GM21723 (cell line): Measurements from ENCODE around the gene FBXL14.
A peak's percentile ranks its signal among the peaks of the same experiment; 100 is the strongest.

Source experiments
- ATAC-seq: cut with Tn5 transposase; IDR thresholded peaks from one replicate; pipeline ENCODE4 v1.9.1; 2021; ENCODE audit warnings: mild to moderate bottlenecking, moderate library complexity; ENCODE audit not compliant: unreplicated experiment

Gene FBXL14

GRCh38 chr12:1595026-1595561, 713 bp upstream of the FBXL14 start:
- ATAC-seq, result peak; percentile 3

GRCh38 chr12:1594006-1594260, 448 bp downstream of the FBXL14 start:
- ATAC-seq, result peak; percentile 54

GRCh38 chr12:1593174-1594005, 991 bp downstream of the FBXL14 start:
- peak; percentile 24 for ATAC-seq

GRCh38 chr12:1592444-1593173, 1.8 kb downstream of the FBXL14 start:
- ATAC-seq, result peak; percentile 27

- ATAC-seq, result no peak
Measured at GRCh38 chr12:1591543-1591942, 2.8 kb downstream of the FBXL14 start.

GRCh38 chr12:1591034-1591433, 3.3 kb downstream of the FBXL14 start:
- no peak for ATAC-seq

GRCh38 chr12:1590221-1590979, 4.0 kb downstream of the FBXL14 start:
- no peak for ATAC-seq

GRCh38 chr12:1588575-1588947, 5.8 kb downstream of the FBXL14 start:
- no peak for ATAC-seq

- ATAC-seq, result no peak
Measured at GRCh38 chr12:1587927-1588574, 6.3 kb downstream of the FBXL14 start.

GRCh38 chr12:1584326-1584725, 10.1 kb downstream of the FBXL14 start:
- no peak for ATAC-seq

GRCh38 chr12:1583421-1584078, 10.8 kb downstream of the FBXL14 start:
- ATAC-seq, result peak; percentile 65

GRCh38 chr12:1582709-1583050, 11.7 kb downstream of the FBXL14 start:
- no peak for ATAC-seq

- no peak for ATAC-seq
Measured at GRCh38 chr12:1581973-1582708, 12.2 kb downstream of the FBXL14 start.

- no peak for ATAC-seq
Measured at GRCh38 chr12:1580526-1580925, 13.9 kb downstream of the FBXL14 start.

- ATAC-seq, result no peak
Measured at GRCh38 chr12:1579651-1580435, 14.5 kb downstream of the FBXL14 start.

- ATAC-seq, result no peak
Measured at GRCh38 chr12:1576410-1577241, 17.8 kb downstream of the FBXL14 start.

GRCh38 chr12:1575408-1576401, 18.7 kb downstream of the FBXL14 start:
- no peak for ATAC-seq
